ENCODE data around the gene NBPF1.
"Not testable (repeated sequence)": the region's sequence is repeated elsewhere in the genome, so short reads cannot be mapped to it uniquely, and the experiment has no call there.

Gene NBPF1

DNA sequence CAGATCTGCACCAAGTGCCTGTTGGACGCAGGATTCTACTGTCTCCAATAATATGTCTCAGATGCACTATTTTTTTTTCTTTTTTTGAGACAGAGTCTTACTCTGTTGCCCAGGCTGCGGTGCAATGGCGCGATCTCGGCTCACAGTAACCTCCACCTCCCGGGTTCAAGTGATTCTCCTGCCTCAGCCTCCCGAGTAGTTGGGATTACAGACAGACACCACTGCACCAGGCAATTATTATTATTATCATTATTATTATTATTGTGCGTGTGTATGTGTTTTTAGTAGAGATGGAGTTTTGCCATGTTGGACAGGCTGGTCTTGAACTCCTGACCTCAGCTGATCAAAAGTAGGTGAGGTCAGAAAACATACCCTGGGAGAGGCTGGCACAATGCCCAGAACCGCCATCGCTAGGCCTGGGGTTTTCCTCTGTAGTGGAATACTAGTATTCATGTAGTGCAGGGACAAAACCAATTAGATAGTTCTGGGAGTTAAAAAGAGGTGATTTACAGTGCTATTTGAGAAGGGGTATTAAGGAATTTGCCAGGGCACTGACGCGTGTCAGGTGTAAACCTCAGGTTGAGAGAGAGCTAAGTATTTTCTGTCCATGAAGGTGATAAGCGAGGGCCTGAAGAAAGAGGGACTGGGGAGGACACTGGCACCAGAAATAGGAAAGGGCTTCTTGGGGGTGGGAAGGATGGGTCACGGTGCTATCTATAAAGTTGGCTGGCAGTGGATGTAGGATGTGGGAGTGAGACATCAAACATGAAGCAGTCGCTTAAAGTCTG is 100.5 kb downstream of the NBPF1 start:
- DNase-seq = not testable (repeated sequence)

All from effector CD8-positive, alpha-beta T cell (primary cell).